Breast epithelium (tissue), 4 donors: ENCODE measurements around the gene INS. TPM values are rescaled to one million over a fixed set of nuclear protein-coding genes. Genes with fewer than 3 reads are reported as not detected.

Source experiments
- DNase-seq, 2 donors: peaks; one replicate each; pipeline ENCODE4 v3.0.0-alpha.2; 2019; ENCODE audit warnings: low spot score in 2 of 2
- H3K27ac ChIP-seq, 2 donors: fragments of 200-600 bp; sonication (generic) in 1 of 2; one replicate each; pipeline ENCODE4 v1.5.1; 2016 to 2019; ENCODE audit warnings: mild to moderate bottlenecking in 1 of 2
- H3K27me3 ChIP-seq, 2 donors: fragments of 200-600 bp; sonication (generic) in 1 of 2; one replicate each; pipeline versions ENCODE4 v1.5.1 to v1.6.0; 2017 to 2019; ENCODE audit warnings: control low read depth in 1 of 2, mild to moderate bottlenecking in 1 of 2
- H3K36me3 ChIP-seq: fragments of 200-600 bp; one replicate; pipeline ENCODE4 v1.5.1; 2019
- H3K4me1 ChIP-seq, 2 donors: fragments of 200-600 bp; sonication (generic); one replicate each; pipeline ENCODE4 v1.5.1; 2016 to 2019; ENCODE audit warnings: control low read depth in 1 of 2
- H3K4me3 ChIP-seq, 3 donors: fragments of 200-600 bp; sonication (generic); 1 replicate in 2 of 3; 2 replicates in 1 of 3; pipeline ENCODE4 v1.5.1; 2016 to 2019; ENCODE audit warnings: mild to moderate bottlenecking in 3 of 3, moderate library complexity in 2 of 3
- H3K9me3 ChIP-seq, 2 donors: fragments of 200-600 bp; sonication (generic) in 1 of 2; one replicate each; pipeline ENCODE4 v1.5.1; 2016 to 2019; ENCODE audit warnings: control low read depth in 1 of 2
- POLR2A ChIP-seq: fragments of 450-650 bp; IDR thresholded peaks from one replicate; pipeline ENCODE4 v1.6.1; 2016; ENCODE audit warnings: antibody characterized with exemption, mild to moderate bottlenecking, moderate library complexity
- POLR2AphosphoS5 ChIP-seq, 3 donors: sonication (generic); formaldehyde crosslinking; IDR thresholded peaks; one replicate each; pipeline ENCODE4 v1.6.1; 2017; ENCODE audit warnings: antibody characterized with exemption in 3 of 3
- intact Hi-C: fragments of 100-400 bp; cut with DNase I; formaldehyde crosslinking; loops from one replicate; pipeline ENCODE4 v1.15.1; 2023; ENCODE audit warnings: low total_unique reads
- total RNA-seq, 3 donors: library from RNA; depleted of rRNA; stranded (reverse); fragments of >200 nt; gene quantifications; one replicate each; pipeline ENCODE4 v1.1.0, GENCODE V29; 2016
- TF ChIP-seq, protein P1 (sequence below), 3 donors: fragments of 450-650 bp; IDR thresholded peaks; one replicate each; pipeline ENCODE4 v1.5.1; 2016 to 2017; ENCODE audit warnings: antibody characterized with exemption in 3 of 3, mild to moderate bottlenecking in 3 of 3, moderate library complexity in 3 of 3

Gene INS
- not detected for total RNA-seq

DNA sequence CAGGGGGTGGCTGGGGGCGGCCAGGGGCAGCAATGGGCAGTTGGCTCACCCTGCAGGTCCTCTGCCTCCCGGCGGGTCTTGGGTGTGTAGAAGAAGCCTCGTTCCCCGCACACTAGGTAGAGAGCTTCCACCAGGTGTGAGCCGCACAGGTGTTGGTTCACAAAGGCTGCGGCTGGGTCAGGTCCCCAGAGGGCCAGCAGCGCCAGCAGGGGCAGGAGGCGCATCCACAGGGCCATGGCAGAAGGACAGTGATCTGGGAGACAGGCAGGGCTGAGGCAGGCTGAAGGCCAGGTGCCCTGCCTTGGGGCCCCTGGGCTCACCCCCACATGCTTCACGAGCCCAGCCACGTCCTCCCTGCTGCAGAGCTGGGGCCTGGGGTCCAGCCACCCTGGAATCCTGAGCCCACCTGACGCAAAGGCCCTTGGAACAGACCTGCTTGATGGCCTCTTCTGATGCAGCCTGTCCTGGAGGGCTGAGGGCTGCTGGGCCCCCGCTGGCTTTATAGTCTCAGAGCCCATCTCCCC is at the start of gene INS:
Gene INS (minus strand): TSS at position 474 of the 524 bp plus-strand sequence. CDS start 238 bp downstream, at position 236.
- no peak for TF ChIP-seq POLR2AphosphoS5 (IDR thresholded peaks at IDR 0.05)
- TF ChIP-seq, protein P1, sequence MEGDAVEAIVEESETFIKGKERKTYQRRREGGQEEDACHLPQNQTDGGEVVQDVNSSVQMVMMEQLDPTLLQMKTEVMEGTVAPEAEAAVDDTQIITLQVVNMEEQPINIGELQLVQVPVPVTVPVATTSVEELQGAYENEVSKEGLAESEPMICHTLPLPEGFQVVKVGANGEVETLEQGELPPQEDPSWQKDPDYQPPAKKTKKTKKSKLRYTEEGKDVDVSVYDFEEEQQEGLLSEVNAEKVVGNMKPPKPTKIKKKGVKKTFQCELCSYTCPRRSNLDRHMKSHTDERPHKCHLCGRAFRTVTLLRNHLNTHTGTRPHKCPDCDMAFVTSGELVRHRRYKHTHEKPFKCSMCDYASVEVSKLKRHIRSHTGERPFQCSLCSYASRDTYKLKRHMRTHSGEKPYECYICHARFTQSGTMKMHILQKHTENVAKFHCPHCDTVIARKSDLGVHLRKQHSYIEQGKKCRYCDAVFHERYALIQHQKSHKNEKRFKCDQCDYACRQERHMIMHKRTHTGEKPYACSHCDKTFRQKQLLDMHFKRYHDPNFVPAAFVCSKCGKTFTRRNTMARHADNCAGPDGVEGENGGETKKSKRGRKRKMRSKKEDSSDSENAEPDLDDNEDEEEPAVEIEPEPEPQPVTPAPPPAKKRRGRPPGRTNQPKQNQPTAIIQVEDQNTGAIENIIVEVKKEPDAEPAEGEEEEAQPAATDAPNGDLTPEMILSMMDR (IDR thresholded peaks at IDR 0.05): no peak
- TF ChIP-seq POLR2A: no peak
- Histone ChIP-seq H3K27ac (no peak within 1 kb of the TSS), H3K27me3 (peaks cover 0 to 54% of the 10 kb centered on the region in 2 donors), H3K4me3 (no peak within 1 kb of the TSS), H3K4me1 (no peaks in the 10 kb centered on the region), H3K36me3 (no peaks in the 10 kb centered on the region), H3K9me3 (no peaks in the 10 kb centered on the region)
- no peak for DNase-seq
- intact Hi-C loops: no loop called here

- Histone ChIP-seq H3K27me3 (no peaks in the 10 kb centered on the region), H3K27ac (no peak overlapping the region), H3K4me3 (no peak overlapping the region), H3K4me1 (peaks cover 7 to 10% of the 10 kb centered on the region in 2 donors), H3K9me3 (no peaks in the 10 kb centered on the region), H3K36me3 (no peaks in the 10 kb centered on the region)
- TF ChIP-seq, protein P1 (IDR thresholded peaks at IDR 0.05): no peak
- TF ChIP-seq POLR2A (no peak), POLR2AphosphoS5 (IDR thresholded peaks at IDR 0.05) (no peak)
- peak; percentile 16 to 43 for DNase-seq
- intact Hi-C loops: no loop called here
Measured at GRCh38 chr11:2210366-2211112, 49.5 kb upstream of the INS start.

- Histone ChIP-seq H3K27ac (no peak overlapping the region), H3K36me3 (no peaks in the 10 kb centered on the region), H3K4me3 (no peak overlapping the region), H3K9me3 (no peaks in the 10 kb centered on the region), H3K4me1 (peaks cover 7 to 10% of the 10 kb centered on the region in 2 donors), H3K27me3 (no peaks in the 10 kb centered on the region)
- DNase-seq: peak; percentile 13 to 34
- TF ChIP-seq POLR2AphosphoS5 (IDR thresholded peaks at IDR 0.05) (no peak), POLR2A (no peak)
- TF ChIP-seq, protein P1 (IDR thresholded peaks at IDR 0.05): no peak
- intact Hi-C loops: no loop called here
Measured at GRCh38 chr11:2209900-2210321, 48.9 kb upstream of the INS start.

GRCh38 chr11:2209370-2209801 is 48.4 kb upstream of the INS start:
- Histone ChIP-seq H3K27me3 (no peaks in the 10 kb centered on the region), H3K36me3 (no peaks in the 10 kb centered on the region), H3K4me3 (no peak overlapping the region), H3K9me3 (no peaks in the 10 kb centered on the region), H3K27ac (peak overlapping the region in 1 of 2 donors; percentile 61), H3K4me1 (peaks cover 7 to 10% of the 10 kb centered on the region in 2 donors)
- peak in 1 of 2 donors; percentile 48 for DNase-seq
- intact Hi-C loops: no loop called here
- no peak for TF ChIP-seq POLR2AphosphoS5 (IDR thresholded peaks at IDR 0.05)
- TF ChIP-seq, protein P1 (IDR thresholded peaks at IDR 0.05): no peak
- no peak for TF ChIP-seq POLR2A
